ENCODE results near the gene ALPK3. TPM values are rescaled to one million over a fixed set of nuclear protein-coding genes. Genes with fewer than 3 reads are reported as not detected.

ALPK3 gene
- polyA plus RNA-seq, 1 donor (not counting 4 experiments of a cell fraction or from before 2014, with no cell fraction given) = 0.07 TPM

DNA sequence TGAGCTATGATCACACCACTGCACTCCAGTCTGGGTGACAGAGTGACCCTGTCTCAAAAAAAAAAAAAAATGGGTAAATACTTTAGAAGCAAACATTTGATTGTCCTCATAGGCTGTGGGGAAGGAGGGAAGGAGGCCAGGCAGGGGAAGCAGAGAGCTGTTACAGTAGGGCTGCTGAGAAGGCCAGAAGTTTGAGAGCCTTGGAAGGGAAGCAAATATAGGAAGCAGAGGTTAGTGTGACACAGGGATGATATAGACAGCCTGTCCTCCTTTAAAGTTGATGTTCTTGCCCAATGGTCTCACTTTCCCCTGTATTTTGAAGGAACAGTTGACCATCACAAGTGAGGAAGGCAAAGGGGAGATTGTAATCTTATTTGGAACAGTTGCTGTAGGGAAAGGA, 5.3 kb upstream of the ALPK3 start:
- Histone ChIP-seq H4K20me1 (ENCODE audit: control insufficient read depth, extremely low read depth, insufficient read depth, low read length) (no peaks in the 10 kb centered on the region), H3K27ac (ENCODE audit: control insufficient read depth, insufficient read depth, low read length) (no peak overlapping the region), H2AFZ (ENCODE audit: control insufficient read depth, low read length) (no peak overlapping the region), H3K36me3 (ENCODE audit: control insufficient read depth in 2 of 2, extremely low read depth in 1 of 2, insufficient read depth in 2 of 2, low read length in 2 of 2) (no peaks in the 10 kb centered on the region), H3K27me3 (ENCODE audit: control insufficient read depth, extremely low read depth, insufficient read depth, low read length) (peaks cover 4% of the 10 kb centered on the region), H3K4me3 (ENCODE audit: control insufficient read depth in 2 of 3, extremely low read depth in 1 of 3, insufficient read depth in 2 of 3, low read depth in 1 of 3, low read length in 3 of 3) (no peak overlapping the region), H3K9ac (ENCODE audit: control insufficient read depth, extremely low read depth, insufficient read depth, low read length) (no peak overlapping the region), H3K9me3 (ENCODE audit: control insufficient read depth, low read depth, low read length) (no peaks in the 10 kb centered on the region), H3K79me2 (ENCODE audit: control insufficient read depth, insufficient read depth, low read length) (no peaks in the 10 kb centered on the region), H3K9me1 (ENCODE audit: control insufficient read depth, extremely low read depth, insufficient read depth, low read length) (no peaks in the 10 kb centered on the region), H3K4me2 (ENCODE audit: control insufficient read depth, extremely low read depth, insufficient read depth, low read depth, low read length) (no peak overlapping the region), H3K4me1 (ENCODE audit: control insufficient read depth, extremely low read depth, insufficient read depth, low read length) (no peaks in the 10 kb centered on the region)
- dilution Hi-C loops (cut with MboI; ENCODE audit: extremely low pct_ligation_motif_present, low sequenced_read_pairs) = no loop called here
- FAIRE-seq (no peak), DNase-seq (ENCODE audit: low read depth, low spot score) (no peak)
- TF ChIP-seq, protein P1, sequence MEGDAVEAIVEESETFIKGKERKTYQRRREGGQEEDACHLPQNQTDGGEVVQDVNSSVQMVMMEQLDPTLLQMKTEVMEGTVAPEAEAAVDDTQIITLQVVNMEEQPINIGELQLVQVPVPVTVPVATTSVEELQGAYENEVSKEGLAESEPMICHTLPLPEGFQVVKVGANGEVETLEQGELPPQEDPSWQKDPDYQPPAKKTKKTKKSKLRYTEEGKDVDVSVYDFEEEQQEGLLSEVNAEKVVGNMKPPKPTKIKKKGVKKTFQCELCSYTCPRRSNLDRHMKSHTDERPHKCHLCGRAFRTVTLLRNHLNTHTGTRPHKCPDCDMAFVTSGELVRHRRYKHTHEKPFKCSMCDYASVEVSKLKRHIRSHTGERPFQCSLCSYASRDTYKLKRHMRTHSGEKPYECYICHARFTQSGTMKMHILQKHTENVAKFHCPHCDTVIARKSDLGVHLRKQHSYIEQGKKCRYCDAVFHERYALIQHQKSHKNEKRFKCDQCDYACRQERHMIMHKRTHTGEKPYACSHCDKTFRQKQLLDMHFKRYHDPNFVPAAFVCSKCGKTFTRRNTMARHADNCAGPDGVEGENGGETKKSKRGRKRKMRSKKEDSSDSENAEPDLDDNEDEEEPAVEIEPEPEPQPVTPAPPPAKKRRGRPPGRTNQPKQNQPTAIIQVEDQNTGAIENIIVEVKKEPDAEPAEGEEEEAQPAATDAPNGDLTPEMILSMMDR (optimal IDR thresholded peaks at IDR 0.05 in 1 of 3, IDR thresholded peaks at IDR 0.05 in 1 of 3, conservative IDR thresholded peaks at IDR 0.05 in 1 of 3; ENCODE audit: extremely low read depth in 1 of 3, insufficient read depth in 2 of 3, low read length in 3 of 3) = no peak
- no peak for TF ChIP-seq EZH2 (IDR thresholded peaks at IDR 0.05; ENCODE audit: low read length)

DNA sequence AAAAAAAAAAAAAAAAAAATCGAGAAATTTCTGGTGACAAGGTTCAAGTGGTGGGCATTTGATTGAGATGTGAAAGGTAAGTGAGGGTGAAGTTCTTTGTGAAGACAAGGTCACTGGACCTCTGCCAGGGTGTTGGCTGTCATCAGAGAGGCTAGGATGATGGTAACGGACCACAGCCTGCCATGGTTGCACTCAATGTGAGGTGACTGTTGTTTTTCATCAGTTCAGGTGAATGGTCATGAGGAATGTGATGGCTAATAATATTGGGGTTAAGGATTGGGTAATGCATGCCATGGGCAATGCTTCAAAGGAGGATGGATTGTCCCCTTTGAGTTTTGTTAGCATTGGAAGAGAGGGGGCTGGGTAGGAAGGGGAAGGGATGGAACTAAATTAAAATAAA, 4.3 kb upstream of the ALPK3 start:
- DNase-seq (ENCODE audit: low read depth, low spot score) (no peak), FAIRE-seq (no peak)
- no peak overlapping the region for H3K27ac ChIP-seq (ENCODE audit: control insufficient read depth, insufficient read depth, low read length)
- H3K4me3 ChIP-seq (ENCODE audit: control insufficient read depth in 2 of 3, extremely low read depth in 1 of 3, insufficient read depth in 2 of 3, low read depth in 1 of 3, low read length in 3 of 3) = no peak overlapping the region
- TF ChIP-seq, protein P1 (optimal IDR thresholded peaks at IDR 0.05 in 1 of 3, IDR thresholded peaks at IDR 0.05 in 1 of 3, conservative IDR thresholded peaks at IDR 0.05 in 1 of 3; ENCODE audit: extremely low read depth in 1 of 3, insufficient read depth in 2 of 3, low read length in 3 of 3) = no peak
- TF ChIP-seq EZH2 (IDR thresholded peaks at IDR 0.05; ENCODE audit: low read length) = no peak
- H3K36me3 ChIP-seq (ENCODE audit: control insufficient read depth in 2 of 2, extremely low read depth in 1 of 2, insufficient read depth in 2 of 2, low read length in 2 of 2) = no peaks in the 10 kb centered on the region
- H3K79me2 ChIP-seq (ENCODE audit: control insufficient read depth, insufficient read depth, low read length) = no peaks in the 10 kb centered on the region
- H3K9me1 ChIP-seq (ENCODE audit: control insufficient read depth, extremely low read depth, insufficient read depth, low read length) = no peaks in the 10 kb centered on the region
- H3K9ac ChIP-seq (ENCODE audit: control insufficient read depth, extremely low read depth, insufficient read depth, low read length) = no peak overlapping the region
- no peak overlapping the region for H3K4me2 ChIP-seq (ENCODE audit: control insufficient read depth, extremely low read depth, insufficient read depth, low read depth, low read length)
- no peak overlapping the region for H2AFZ ChIP-seq (ENCODE audit: control insufficient read depth, low read length)
- H4K20me1 ChIP-seq (ENCODE audit: control insufficient read depth, extremely low read depth, insufficient read depth, low read length) = no peaks in the 10 kb centered on the region
- no peaks in the 10 kb centered on the region for H3K4me1 ChIP-seq (ENCODE audit: control insufficient read depth, extremely low read depth, insufficient read depth, low read length)
- no peaks in the 10 kb centered on the region for H3K9me3 ChIP-seq (ENCODE audit: control insufficient read depth, low read depth, low read length)
- dilution Hi-C loops (cut with MboI; ENCODE audit: extremely low pct_ligation_motif_present, low sequenced_read_pairs) = no loop called here
- H3K27me3 ChIP-seq (ENCODE audit: control insufficient read depth, extremely low read depth, insufficient read depth, low read length) = peaks cover 8% of the 10 kb centered on the region
